GM18507 (cell line): ENCODE measurements around the gene TNS4.

Experiments
- DNase-seq: peaks from one replicate; pipeline ENCODE4 v3.0.0; 2011; ENCODE audit warnings: low read depth; ENCODE audit not compliant: insufficient read length; ENCODE audit errors: extremely low spot score
- FAIRE-seq: peaks from 2 replicates; lab custom pipeline; 2011; peaks lifted over from hg19 to GRCh38; lab: Jason Lieb, UNC

The TNS4 gene

DNA sequence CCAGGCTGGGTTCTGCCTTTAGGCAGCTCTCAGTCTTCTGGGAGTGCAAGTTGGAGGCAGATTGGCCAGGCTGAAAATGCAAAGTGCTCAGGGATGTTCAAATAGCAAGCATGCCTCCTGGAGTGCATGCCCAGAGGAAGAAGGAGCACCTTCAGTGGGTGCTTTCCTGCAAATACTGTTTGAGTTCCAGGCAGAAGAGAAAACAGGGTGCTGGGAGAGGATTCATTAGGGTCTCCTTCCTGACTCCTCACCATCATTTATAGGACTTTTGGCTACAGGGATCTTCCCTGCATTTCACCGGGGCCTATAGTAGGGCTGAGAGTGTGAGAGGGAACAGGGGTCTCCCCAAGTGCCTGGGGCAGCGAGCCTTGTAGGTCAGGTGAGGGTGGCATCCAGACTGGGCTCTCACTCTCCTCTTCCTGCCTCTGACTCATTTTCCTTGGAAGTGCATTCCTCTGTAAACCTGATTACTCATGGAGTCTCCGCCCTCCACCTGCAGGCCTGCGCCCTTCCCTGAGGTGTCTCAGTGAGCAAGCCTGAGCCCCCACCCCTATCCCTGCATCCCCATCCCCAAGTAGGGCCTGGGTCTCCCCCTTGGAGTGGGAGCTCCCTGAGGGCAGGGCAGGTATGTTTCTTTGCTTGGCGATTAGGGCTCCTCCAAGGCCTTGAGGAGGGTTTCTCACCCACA is 17.1 kb upstream of the TNS4 start:
- DNase-seq (no peak), FAIRE-seq (no peak)

DNA sequence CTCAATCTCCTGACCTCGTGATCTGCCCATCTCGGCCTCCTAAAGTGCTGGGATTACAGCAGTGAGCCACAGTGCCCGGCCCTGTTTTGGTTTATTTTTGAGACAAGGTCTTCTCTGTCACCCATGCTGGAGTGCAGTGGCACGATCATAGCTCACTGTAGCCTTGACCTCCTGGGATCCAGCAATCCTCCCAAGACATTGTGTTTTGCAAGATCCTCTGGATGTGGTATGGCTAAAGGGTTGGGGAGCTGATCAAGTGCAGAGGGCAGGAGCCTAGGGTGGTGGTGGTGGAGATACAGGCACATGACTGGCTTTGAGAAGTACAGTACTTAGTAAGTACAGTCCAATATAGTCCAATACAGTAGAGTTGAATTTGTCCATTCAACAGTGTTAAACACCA is 16.6 kb upstream of the TNS4 start:
- DNase-seq (no peak), FAIRE-seq (no peak)

GRCh38 chr17:40517286-40517662 is 15.9 kb upstream of the TNS4 start:
- no peak for FAIRE-seq
- no peak for DNase-seq

DNA sequence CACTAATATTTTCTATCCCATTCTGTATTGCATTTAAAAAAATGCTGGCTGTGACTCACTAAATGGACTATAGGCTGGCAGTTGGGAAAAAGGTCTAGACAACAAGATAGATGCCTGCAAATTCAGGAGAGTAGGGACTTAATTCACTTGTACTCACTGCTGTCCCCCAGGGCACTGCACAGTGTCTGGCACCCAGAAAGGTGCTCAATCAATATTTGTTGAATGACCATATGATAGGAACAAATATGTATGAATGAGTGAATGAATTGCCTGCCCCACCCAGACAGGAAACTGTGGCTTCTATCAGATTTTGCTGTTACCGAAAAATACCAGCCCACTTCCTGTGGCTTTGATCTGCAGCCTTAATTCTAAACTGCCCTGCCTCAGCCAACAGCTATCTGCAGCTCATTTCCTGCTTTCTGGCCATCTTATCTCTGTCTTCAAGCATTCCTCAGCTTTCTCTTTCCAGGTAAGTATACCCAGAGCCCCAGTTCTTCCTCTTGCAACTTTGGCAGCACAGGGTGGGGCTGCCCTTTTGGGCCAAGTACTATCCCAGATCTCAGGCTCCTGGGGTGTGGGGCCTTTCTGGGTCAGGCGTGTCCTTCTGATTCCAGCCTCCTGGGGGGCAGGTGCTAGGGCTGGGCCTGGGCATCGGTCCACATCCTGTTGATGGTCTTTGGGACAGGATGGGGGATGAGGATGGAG is 15.3 kb upstream of the TNS4 start:
- peak; percentile 57 for DNase-seq
- peak; percentile 92 for FAIRE-seq

DNA sequence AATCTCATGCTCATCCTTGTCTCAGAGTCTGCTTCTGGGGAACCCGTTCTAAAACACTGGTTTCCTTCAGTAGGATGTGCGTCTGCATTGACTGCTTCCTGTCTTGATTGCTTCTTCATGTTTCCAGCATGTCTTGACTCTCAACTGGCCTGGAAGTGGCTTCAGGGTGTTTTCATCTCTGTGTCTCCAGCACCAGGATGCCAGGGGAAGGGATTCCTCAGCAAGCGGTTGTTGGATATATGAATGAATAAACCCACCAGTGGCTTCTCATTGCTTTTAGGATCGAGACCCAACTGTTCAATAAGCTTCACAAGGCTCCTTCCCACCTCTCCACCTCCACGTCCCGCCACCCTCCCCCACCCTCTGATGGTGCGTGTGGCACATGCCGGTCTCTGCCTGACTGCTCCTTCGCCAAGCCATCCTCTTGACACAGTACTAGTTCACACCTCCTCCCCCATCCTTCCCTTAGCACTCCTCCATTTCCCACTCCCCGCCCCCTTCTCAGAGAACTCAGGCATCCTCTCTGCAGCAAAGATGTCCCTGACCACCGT is 14.1 kb upstream of the TNS4 start:
- FAIRE-seq, result no peak
- DNase-seq, result no peak

- FAIRE-seq (no peak), DNase-seq (no peak)
These were observed 13.6 kb upstream of the TNS4 start for GRCh38 chr17:40515011-40515410.

- FAIRE-seq, result no peak
- DNase-seq, result no peak
These were observed 12.8 kb upstream of the TNS4 start for GRCh38 chr17:40514013-40514875.

DNA sequence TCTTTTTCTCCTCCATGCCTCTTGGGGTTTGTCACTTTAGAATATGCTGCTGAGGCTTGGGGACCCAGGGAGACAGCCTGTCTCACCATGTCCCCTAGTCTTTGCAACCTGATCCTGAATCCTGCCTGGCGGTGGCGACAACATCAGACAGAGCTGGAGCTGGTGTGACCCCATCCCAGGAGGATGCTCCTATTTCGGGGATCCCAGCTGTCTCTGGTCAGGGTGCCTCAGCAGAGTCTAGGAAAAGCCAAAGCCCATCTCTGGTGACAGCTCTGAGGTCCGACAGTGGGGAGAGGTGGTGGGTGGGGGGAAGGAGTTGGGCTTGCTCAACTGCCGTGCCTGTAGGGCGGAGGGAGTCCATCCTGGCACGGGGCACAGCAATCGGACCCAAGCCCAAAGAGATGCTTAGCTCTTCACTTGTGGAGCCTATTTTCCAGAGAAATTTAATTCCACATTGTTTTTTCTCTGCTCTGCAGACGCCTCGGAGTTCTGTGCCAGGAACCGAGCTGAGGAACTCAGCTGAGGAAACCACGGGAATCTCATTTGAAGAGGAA is 10.3 kb upstream of the TNS4 start:
- DNase-seq (no peak), FAIRE-seq (no peak)

DNA sequence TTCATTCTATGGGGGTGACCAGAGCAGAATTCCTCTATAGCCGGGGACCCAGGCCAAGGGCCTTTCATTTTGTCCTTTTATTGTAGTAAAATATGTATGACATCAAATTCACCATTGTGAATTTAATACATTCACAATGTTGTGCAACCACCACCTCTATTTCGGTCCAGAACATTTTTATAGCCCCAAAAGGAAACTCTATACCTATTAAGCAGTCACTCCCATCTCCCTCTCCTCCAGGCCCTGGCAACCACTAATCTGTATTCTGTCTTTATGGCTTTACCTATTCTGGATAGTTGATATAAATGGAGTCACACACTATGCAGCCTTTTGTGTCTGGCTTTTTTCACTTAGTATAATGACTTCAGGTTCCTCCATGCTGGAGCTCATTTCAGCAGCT is 9.7 kb upstream of the TNS4 start:
- DNase-seq (no peak), FAIRE-seq (no peak)

- FAIRE-seq, result no peak
- DNase-seq, result no peak
These were observed 8.9 kb upstream of the TNS4 start for GRCh38 chr17:40510328-40510648.

DNA sequence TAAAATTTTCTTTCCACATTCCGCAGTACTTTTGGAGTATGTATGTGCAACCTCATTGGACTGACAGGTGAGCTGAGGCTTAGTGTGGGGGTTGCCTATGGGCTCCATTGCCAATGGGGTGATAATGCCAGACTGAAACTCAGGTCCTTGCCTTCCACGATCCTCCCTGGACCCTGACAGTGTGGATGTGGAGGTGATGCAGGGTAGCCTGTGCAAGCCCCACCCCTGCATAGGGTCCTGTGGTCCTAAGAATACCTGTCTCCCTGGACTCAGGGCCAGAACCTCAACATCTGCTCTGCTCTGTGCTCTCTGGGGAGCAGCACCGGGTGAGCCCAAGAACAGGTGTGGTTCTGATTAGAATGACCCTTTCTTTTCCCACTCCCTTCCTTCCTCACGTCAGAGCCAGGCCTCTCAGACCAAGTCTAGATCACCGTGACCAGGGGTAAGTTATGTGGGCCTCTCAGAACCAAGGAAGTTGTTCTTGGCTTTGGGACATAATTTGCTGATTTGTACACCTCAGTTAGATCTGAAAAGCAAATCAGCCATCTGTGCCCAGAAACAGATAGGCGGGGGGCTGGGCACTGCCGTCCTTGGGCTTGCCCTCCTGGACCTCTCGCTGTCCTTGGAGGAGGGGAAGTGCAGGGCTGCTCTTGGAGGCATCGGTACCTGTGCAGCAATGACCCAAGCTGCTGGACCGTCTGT is 8.4 kb upstream of the TNS4 start:
- no peak for FAIRE-seq
- no peak for DNase-seq

DNA sequence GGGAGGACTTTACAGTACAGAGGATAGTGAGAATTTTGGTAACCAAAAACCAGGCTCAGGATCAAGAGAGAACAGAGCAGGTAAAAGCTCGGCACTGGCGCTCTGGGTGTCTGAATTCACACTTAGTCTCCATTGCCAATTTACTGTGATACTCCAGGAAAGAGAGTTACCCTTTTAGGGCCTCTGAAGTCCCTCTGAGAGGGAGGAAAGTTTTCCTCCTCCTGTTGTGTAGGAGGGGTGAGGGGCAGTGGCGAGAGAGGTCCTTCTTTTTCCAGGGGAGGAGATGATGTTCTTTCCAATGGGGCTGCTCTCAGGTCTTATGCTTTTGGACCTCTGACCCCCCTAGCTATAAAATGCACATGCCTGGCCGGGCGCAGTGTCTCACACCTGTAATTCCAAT is 5.4 kb upstream of the TNS4 start:
- DNase-seq (no peak), FAIRE-seq (no peak)

DNA sequence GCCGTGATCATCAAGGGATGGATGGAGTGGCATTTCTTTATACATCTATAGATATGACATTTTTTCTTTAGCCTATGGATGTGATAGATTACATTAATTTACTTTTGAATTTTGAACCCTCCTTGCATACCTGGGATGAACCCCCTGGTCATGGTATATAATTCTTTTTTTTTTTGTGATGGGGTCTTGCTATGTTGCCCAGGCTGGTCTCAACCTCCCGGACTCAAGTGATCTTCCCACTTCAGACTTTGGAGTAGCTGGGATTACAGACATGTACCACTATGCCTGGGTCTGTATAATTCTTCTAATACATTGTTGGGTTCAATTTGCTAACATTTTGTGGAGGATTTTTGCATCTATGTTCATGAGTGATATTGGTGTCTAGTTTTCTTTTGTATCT is 1.7 kb upstream of the TNS4 start:
- DNase-seq (no peak), FAIRE-seq (no peak)

- no peak for DNase-seq
- no peak for FAIRE-seq
These were observed 1.3 kb upstream of the TNS4 start for GRCh38 chr17:40502716-40503115.

- DNase-seq (no peak), FAIRE-seq (no peak)
These were observed 714 bp downstream of the TNS4 start for GRCh38 chr17:40500709-40501108.

- no peak for FAIRE-seq
These were observed 1.2 kb downstream of the TNS4 start for GRCh38 chr17:40500190-40500589.

DNA sequence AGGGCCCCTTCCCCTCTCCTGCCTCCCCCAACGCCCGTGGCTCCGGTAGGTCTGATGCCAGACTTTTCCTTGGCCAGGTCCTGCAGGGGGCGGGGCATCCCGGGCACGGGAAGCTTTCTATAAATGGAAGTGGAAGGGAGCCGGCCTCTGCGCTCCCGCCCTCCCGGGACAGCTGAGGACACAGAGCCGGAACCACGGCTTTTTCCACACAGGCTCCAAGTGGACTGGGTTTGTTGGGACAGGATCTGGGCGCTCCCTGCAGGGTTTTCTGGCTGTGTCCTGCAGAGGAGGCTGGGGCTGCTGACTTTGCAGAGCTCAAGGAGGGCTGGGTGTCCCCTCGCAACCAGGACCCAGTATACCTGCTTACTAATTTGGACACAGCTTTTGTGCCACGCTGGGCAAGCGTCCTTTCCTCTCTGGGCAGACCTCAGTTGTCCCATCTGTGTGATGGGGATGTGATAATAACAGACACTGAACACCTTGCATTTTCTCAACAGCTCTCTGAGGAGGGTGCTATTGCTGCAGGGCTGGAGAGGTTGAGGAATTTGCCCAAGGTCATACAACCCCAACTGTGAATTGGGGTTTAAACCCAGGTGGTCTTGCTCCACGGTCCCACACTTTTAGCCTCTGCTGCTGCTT is 1.8 kb downstream of the TNS4 start:
- DNase-seq (no peak), FAIRE-seq (no peak)

More at GRCh38 chr17:40500190-40500589, 1.2 kb downstream of the TNS4 start:
- no peak for DNase-seq

DNA sequence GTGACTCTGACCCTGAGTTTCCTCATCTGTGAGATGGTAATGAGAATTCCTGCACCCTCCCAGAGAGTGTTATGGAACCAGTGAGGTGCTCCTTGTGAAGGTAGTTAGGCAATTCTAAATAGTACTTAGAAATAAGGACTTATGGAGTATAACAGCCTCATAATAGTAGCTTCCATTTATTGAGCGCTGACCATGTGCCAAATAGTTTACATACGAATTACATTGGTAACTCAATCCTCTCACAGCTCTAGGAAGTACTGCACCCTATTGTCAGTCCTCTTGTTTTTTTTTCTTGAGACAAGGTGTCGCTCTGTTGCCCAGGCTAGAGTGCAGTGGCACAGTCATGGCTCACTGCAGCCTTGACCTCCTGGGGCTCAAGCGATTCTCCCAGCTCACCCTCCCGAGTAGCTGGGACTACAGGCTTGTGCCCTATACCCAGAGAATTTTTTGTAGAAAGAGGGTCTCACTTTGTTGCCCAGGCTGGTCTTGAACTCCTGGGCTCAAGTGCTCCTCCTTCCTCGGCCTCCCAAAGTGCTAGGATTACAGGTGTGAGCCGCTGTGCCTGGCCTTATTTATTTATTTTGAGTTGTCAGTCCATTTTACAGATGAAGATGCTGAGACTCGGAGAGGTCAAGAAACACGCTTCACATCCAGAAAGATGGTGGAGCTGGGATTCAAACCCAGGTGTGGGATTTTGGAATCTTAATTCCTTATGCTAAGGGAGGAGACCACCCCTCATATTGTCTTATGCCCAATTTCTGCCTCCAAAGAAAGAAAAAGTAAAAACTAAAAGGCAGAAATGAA is 2.9 kb downstream of the TNS4 start:
- FAIRE-seq (no peak), DNase-seq (no peak)
